ENCODE data around the gene ZNF91.
"Not testable (repeated sequence)": the region's sequence is repeated elsewhere in the genome, so short reads cannot be mapped to it uniquely, and the experiment has no call there.

ZNF91 gene

DNA sequence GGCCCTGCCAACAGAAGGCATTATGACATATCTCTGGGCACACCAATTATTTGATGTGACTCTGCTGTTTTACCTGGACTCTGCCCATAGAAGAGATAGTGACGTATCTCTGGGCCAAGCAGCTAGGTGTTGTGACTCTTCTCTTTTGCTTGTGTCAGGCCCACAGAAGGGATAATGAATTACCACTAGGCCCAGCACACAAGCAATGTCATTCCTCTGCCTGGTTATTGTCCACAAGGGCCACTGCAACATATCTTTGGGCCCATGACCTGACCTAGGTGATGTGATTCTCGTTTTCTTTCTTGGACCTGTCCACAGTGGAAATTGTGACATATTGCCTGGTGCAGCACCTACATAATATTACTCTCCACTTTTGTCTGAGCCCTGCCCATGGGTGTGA, 80.0 kb downstream of the ZNF91 start:
- DNase-seq, result no peak

DNA sequence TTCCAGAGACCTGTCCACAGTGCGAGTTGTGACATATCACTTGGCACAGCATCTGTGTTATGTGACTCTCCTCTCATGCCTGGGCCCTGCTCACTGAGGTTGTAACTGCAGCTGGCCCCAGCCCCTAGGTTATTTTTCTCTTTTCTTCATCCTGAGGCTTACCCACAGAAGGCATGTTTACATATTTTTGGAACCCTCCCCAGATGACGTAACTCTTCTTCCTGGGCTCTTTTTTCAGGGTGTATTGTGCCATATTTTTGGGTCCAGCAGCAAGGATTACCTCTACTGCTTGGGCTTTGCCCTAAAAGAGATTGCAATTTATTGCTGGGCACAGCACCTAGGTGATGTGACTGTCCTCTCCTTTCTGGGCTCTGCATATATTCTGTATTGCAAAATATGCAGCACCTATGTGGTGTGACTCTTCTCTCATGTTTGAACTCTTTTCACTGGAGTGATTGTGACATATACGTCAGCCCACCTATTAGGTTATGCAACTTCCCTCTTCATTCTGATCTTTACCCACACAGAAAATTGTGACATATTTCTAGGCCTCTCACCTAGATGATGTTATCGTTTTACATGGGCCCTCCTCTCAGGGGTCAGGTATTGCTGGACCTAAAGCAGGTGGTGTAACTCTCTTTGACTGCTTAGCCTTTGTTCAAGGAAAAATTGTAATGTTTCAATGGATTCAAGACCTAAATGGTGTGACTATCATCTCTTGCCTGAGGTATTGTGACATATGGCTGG, 80.6 kb downstream of the ZNF91 start:
- DNase-seq, result no peak

DNA sequence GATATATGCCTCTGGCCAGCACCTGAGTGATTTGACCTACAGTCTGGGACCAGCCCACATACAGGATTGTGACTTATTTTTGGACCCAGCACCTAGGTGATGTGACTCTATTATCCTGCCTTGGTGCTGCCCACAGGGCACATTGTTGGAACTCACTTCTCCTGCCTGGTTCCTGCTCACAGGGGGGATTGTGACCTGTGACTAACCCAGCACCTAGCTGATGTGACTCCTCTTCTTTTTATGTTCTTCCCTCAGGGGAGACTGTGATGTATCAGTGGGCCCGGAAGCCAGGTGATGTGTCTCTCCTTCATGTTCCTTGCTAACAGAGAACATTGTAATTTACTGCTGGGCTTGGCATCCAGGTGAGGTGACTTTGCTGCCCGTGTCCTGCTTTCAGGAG, 82.1 kb downstream of the ZNF91 start:
- DNase-seq, result no peak

DNA sequence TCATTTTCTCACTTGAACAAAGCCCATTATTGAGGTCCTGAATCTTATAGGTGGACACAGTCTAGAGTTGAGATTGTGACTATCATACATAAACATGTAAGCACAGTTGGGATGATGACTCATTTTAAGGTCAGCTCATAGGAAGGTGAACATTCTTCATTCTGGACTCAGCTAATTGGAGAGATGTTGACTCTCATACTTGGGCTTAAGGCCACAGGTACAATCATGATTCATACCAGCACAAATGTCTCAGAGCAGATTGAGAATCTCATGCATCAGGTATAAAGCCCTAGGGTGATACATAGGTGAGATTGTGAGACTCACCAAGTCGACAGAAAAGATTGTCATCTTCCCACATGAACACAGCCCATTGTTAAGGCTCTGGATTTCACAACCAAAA, 82.8 kb downstream of the ZNF91 start:
- no peak for DNase-seq

DNA sequence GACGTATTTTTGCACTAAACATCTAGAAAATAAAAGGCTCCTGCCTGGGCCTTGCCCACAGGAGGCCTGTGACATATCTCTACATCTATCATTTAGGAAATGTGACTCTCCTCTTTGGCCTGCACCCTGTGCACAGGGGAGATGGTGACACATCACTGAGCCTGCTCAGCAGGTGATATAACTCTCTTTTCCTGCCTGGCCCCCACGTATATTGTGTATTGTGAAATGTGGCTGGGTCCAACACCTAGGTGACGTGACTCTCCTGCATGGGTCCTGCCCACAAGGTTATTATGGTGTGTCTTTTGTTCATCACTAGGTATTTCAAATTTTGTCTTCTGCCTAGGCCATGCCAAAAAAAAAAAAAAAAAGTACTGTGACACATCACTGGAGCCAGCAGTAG, 83.7 kb downstream of the ZNF91 start:
- no peak for DNase-seq

DNA sequence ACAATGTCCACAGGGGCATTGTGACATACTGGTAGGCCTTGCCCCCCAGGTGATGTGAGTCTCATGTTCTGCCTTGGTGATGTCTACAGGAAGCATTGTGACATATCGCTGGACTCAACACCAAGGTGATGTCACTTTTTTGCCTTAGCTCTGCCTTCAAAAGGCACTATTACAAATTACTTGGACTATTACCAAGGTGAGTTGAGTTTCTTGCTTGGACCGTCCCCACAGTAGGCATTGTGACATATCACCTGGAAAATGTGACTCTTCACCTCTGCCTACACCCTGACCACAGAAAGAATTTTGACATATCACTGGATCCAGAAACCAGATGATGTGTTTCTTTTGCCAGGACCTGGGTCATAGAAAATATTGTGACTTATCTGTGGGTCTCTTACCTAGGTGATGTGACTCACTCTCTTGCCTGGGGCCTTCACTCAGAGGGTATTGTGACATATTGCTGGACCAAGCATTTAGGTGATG, 84.5 kb downstream of the ZNF91 start:
- no peak for DNase-seq

GRCh38 chr19:23309926-23310325, 85.3 kb downstream of the ZNF91 start:
- DNase-seq, result no peak

DNA sequence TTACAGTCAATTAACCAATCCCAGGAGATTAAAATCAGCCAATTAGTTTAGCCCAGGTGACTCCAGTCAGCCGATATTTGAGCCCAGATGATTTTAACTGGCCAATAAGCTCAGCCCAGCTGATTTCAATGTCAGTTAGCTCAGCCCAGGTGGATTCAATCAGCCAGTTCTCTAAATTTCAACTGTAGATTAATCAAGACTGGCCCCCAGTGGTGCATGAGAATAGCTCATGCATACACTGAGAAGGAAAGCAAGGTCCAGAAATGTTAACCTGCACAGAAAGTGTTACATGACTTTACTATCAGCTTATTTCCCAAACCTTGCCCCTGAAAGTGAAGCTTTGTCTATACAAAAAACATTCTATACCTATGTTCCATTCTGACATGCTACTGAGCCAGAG, 89.7 kb downstream of the ZNF91 start:
- no peak for DNase-seq

DNA sequence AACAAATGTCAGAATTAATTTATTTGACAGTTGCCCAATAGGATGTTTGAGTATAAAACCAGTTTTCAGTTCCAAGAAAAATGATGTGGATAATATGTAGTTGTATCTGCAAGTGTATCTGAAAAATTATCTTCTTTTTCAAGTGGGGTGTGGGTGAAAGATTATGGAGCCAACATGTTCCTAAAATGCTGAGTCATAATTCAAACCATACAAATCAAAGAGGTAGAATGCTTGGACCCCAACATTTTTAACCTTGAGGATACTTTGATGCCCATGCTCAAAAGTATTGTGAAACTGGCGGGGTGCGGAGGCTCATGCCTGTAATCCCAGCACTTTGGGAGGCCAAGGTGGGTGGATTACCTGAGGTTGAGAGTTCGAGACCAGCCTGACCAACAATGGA, 91.0 kb downstream of the ZNF91 start:
- no peak for DNase-seq

- DNase-seq, result no peak
Observed at GRCh38 chr19:23294141-23294540, 101.1 kb downstream of the ZNF91 start.

DNA sequence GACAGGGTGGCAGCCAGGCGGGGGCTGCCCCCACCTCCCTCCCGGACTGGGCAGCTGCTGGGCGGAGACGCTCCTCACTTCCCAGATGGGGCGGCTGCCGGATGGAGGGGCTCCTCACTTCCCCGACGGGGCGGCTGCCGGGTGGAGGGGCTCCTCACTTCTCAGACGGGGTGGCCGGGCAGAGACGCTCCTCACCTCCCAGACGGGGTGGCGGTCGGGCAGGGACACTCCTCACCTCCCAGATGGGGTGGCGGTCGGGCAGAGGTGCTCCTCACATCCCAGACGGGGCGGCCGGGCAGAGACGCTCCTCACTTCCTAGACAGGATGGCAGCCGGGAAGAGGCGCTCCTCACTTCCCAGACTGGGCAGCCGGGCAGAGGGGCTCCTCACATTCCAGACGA, 105.3 kb downstream of the ZNF91 start:
- not testable (repeated sequence) for DNase-seq
